Measurements from ENCODE around the gene TREH.
"Not testable (repeated sequence)": the region's sequence is repeated elsewhere in the genome, so short reads cannot be mapped to it uniquely, and the experiment has no call there.

Gene TREH

DNA sequence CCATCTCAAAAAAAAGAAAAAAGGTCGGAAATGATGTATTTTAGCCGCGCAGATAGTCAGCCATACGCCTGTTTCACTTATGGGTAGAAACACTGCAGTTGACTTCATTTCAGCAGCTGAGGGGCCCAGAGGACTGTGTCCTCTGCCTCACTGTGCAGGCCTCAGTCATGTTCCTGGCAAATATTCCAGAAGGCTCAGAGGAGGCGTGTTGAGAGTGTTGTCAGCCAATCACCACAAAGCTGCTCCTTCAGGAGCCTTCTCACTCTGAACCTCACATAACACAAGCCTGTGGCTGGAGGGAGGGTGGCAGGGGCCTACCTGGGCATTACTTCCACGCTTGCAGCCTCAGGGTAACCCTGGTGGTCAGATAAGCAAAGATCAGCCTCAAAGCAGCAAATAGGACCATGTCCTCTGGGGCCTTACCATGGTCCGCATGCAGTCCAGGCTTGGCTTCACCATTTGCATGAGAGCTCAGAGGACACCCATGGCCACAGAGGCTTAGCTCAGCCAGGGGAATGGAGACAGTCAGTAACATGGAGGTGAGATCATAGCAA, 17.3 kb upstream of the TREH start:
- no peak for DNase-seq

DNA sequence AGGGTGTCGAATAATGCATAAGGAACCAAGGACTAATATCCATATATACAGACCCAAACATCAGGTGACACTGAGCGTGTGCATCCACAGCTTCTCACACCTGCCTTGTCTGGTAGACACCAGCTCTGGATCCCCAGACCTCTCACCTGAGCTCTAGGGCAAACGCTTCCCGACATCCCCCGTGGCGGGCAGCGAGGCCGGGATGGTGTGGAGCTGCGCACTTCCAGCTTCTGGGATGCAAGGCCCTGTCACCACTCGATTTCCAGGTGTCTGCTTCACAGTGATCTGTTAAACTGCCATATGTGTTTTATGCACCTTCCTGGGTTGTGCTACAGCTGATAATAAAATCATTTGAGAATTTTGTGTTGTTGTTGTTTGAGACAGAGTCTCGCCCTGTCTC, 15.3 kb upstream of the TREH start:
- no peak for DNase-seq

- DNase-seq = no peak
Observed at GRCh38 chr11:118694185-118694584, 14.7 kb upstream of the TREH start.

- no peak for DNase-seq
Observed at GRCh38 chr11:118691926-118692830, 12.7 kb upstream of the TREH start.

DNA sequence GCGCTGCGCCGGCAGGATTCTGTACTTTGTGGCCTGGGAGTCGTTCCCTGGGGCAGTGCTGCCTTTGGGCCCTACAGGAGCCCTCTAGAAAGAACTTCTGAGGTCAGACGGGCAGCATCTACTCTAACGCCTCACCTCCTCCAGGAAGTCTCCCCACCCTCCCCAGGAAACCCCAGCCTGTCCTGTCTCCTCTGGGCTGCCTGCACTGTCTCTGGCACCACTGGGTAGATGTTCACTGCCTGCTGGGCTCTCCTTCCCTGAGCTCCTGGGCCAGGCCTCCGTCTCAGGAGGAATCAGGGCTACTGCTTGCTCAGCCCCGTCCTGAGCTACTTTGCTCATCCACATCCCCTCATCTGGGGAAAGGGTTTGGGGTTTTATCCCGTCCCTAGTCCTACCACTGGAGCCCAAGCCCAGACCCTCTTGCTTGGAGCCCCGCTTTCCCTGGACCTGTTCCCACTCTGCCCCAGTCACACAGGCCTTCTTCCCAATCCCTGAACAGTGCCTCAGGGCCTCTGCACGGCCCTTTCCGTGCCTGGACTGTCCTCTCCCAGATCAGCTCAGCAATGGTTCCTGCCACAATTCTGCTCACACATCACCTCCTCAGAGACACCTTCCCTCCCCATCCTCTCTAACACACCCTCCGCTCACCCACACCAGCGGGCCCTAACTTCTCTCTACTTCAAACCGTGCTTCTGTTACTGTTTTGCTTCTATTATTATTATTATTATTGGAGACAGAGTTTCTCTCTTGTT, 11.3 kb upstream of the TREH start:
- DNase-seq = no peak

GRCh38 chr11:118689852-118690552, 10.6 kb upstream of the TREH start:
- peak; percentile 93 for DNase-seq

DNA sequence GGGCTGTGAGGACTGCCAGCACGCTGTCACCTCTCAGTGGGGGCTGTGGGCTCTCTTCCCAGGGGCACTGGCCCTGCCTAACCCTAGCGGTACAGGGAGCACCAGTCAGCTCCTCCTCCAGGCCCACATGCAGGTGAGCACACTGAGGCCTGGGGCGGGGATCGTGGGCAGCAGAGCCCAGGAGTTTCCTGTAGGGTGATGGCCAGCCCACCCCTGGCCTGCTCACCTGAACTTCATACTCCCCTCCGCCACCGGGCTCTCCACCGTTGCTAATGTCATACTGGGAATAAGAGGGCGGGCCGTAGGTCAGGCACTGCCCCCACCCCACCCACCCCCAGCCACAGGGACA, 10.0 kb upstream of the TREH start:
- DNase-seq = no peak

GRCh38 chr11:118688851-118689502, 9.5 kb upstream of the TREH start:
- no peak for DNase-seq

- DNase-seq = not testable (repeated sequence)
Observed at GRCh38 chr11:118688339-118688738, 8.9 kb upstream of the TREH start.

DNA sequence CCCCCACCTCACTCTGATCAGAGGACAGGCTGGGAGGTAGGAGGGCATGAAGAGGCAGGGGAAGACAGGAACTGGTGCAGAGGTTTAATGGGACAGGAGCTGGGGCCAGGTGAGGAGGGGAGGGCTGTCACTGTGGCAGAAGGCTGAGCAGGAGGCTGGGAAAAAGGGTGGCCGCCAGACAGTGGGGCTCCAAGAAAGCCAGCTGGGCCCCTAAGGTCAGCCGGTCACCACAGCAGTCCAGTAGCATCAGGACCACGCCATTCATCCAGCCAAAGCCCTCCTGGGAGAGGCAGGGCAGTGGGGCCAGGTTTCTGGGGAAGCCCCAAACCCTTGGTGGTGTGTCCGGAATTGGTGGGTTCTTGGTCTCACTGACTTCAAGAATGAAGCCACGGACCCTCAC, 8.5 kb upstream of the TREH start:
- no peak for DNase-seq

- DNase-seq = no peak
Observed at GRCh38 chr11:118684187-118684586, 4.7 kb upstream of the TREH start.

GRCh38 chr11:118682939-118683338, 3.5 kb upstream of the TREH start:
- not testable (repeated sequence) for DNase-seq

DNA sequence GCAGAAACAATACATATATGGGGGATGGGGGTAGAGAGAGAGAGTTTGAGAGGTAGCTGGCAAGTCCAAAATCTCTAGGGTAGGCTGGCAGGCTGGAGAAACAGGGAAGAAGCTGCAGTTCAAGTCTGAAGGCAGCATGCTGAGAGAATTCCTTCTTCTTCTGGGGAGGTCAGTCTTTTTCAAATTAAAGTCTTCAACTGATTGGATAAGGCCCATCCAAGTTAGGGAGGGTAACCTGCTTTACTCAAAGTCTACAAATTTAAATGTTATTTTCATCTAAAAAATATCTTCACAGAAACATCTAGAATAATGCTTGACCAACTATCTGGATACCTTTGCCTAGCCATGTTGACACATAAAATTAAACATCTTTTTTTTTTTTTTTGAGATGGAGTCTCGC, 2.9 kb upstream of the TREH start:
- no peak for DNase-seq

DNA sequence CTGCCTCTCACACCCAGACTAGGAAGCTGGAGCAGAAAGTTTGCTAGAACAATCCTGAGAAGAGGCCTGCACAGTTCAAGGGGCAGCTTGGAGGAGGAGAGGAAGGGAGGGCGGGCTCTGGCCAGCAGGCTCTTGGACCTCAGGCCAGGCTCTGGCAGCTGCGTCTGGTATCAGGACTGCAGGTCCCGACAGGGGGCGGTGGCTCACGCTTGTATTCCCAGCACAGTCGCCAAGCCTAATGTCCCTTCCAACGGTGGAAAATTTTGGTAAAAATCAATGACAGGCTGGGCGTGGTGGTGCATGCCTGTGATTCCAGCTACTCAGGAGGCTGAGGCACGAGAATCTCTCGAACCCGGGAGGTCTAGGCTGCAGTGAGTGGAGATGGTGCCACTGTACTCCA, 542 bp downstream of the TREH start:
- DNase-seq = not testable (repeated sequence)

DNA sequence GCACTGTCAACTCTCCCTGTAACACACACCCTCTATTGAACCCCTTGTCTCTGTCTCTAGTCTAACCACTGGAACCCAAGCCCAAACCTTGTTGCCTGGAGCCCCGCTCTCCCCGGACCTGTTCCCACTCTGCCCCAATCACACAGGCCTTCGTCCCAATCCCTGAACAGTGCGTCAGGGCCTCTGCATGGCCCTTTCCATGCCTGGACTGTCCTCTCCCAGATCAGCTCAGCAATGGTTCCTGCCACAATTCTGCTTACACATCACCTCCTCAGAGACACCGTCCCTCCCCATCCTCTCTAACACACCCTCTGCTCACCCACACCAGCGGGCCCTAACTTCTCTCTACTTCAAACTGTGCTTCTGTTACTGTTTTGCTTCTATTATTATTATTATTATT, 1.5 kb downstream of the TREH start:
- no peak for DNase-seq

GRCh38 chr11:118674082-118674435, 5.4 kb downstream of the TREH start:
- no peak for DNase-seq

DNA sequence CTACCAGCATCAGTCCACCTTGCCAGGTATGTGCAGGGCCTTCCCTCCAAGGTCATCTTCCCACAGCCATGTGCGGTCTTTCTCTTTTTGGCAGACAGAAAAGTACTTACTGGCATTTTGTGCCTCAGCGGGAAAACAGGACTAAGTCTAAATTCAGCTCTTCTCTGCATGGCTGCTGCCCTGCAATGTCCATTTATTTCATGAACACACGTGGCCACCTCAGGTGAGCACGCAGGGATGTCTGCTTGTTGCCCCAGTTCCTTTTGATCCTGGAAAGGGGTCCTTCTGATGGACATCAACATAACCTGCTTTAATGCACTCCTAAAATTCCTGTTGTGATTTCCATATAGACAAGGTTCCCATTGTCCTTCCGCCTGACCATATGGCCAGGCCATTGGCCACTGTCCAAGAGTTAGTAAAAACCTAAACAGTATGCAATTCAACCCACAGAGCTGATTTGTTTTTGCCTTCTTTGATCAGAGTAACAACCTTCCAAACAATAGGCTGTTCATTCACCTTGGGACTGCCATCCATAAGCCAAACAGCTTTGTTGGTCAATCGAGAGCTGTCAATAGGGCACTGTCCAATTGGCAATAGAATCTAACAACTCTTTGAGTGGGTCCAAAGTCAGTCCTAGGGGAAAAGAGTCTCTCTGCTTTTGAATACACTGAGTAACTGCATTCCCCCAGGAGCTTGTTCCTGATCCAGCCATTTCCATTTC, 5.9 kb downstream of the TREH start:
- DNase-seq = peak; percentile 73

DNA sequence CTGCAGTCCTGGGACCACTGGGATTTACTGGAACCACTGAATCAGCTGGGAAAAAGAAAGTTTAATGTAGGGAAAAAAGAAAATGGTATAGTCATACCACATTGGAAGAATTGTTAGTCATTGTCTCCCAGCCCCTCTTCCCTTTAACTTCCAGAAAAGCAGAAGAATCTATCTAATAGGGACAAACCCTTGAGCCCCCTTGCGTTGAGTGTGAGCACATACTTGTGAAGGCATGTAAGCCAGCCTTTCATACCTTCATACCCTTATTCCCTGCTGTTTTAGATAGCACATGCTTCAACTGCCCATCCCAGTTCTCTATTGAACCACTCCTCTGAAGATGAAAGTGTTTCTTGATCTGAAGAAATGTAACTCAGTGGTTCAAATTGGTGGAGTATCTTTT, 6.6 kb downstream of the TREH start:
- DNase-seq = no peak

DNA sequence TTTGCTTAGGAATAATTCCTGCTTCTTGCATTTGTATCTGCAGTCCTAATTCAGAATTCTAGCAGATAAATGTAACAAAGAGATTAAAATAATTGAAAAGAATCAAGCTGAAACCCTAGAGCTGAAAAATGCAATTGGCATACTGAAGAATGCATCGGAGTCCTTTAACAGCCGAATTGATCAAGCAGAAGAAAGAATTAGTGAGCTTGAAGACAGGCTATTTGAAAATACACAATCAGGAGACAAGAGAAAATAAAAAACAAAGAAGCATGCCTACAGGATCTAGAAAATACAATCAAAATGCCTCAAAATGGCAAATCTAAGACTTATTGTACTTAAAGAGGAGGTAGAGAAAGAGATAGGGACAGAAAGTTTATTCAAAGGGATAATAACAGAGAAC, 8.2 kb downstream of the TREH start:
- DNase-seq = no peak

DNA sequence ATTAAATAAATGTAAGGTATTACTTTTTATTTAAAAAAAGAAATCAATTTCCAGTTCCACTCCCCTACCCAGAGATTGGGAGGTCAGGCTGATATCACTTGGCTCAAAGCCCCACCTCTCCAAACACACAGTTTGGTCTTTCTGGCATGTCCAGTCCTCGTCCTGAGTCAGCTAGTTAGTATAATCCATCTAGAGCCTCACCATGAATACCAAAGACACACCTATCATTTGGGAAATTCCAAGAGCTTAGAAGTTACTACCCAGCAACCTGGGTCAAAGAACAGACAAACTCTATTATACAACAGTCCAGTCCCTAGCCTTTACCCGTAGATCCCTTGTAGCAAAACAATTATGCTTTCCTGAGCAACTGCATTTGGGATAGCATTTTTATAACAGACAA, 9.4 kb downstream of the TREH start:
- DNase-seq = no peak

GRCh38 chr11:118666371-118666770, 13.1 kb downstream of the TREH start:
- peak; percentile 88 for DNase-seq

- DNase-seq = no peak
Observed at GRCh38 chr11:118663902-118664301, 15.5 kb downstream of the TREH start.
